Myocyte (in vitro differentiated cells): ENCODE results near the gene STRIP1. TPM values are rescaled to one million over a fixed set of nuclear protein-coding genes. Genes with fewer than 3 reads are reported as not detected.

Experiments
- DNase-seq: peaks from one replicate; pipeline ENCODE4 v3.0.0-alpha.2; 2012; ENCODE audit warnings: low read depth
- total RNA-seq: library from RNA; depleted of rRNA; stranded (reverse); fragments of >200 nt; gene quantifications from 2 replicates; pipeline ENCODE4 v1.2.3, GENCODE V29; 2014

The STRIP1 gene
- total RNA-seq, 1 donor from 2014 or later, result 50.9 TPM

DNA sequence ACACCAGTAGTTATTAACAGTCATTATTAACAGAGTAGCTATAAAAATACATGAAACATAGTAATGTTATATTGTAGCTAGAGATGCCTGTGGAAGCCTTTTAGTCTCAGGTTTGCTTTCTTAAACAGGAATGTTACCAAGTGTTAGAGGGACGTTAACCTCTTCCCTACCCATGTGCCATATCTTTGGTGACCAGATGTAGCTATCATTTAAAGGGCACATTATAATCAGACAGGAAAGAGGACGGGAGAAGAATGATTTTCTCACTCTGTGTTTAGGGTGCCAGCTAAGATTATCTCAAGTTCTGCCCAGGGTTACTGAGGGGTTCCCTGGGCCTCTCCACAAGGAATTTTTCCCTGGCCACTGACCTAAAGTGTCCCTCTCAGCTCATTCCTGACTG lies 57.0 kb downstream of the STRIP1 start:
- no peak for DNase-seq

DNA sequence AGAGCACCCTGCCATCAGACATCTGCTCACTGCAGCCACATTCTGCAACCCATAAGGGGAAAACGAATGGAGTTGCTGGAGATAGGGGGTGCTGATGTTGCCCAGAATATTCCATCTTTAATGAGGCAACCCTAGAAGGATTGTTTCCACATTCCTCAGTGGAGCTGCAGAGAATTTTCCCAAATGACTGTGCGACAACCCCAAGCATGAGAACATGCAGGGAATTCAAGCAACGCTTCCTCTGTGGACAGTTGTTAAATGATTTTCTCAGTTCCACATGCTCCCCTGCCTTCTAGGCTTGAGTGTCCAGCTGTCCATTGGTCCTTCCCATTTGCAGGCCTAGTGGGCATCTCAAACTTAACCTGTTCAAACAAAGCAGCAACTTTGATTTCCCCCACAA lies 57.4 kb downstream of the STRIP1 start:
- no peak for DNase-seq

DNA sequence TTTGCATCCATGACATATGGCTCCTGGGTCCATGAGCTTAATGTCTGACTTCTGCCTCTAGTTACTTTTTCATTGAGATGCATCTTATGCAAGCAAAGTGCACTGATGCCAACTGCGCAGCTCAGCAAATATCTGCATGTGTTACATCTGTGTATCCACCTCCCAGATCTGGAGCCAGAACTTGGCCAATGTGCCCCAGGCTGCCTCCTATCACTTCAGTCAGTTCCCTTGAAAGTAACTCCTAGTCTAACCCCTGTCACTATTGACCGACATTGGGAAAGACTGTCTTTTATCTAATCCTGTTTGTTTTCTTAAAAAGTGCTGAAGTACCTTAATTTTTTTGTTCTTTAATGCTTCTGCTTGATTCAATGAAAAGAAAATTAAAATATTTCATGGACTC lies 58.6 kb downstream of the STRIP1 start:
- DNase-seq, result no peak

DNA sequence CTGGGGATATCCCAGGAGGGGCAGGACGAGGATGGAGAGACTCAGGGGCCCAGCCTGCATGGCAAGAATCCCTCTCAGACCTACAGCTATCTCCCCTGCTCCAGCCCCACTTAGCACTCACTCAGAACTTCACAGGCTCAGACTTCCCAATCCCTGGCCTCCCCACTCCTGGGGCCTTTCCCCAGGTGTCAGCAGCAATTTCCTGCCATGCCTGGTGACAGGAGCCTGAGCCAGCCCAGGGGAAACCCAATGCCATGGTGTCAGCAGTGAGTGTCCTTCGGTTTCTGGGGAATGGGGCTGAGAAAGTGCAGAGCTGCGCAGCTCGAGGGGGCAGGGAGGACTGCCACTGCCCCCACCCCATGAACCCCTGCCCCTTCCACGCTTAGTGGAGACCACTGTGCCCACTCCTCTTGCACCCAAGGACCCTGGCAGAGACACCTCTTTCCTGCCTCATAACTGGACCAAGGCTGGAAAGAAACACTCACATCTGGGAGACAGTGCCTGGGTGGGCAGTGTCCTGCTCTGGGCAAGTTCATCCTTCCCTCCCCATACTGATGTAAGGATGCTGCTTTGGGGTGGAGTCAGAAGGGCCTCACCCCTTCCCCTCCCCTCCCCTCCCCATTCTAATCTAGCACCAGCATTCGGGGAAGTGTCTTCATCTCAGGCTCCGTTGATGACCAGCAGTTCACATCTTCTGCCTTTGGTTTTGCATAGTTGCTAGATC lies 60.7 kb downstream of the STRIP1 start:
- DNase-seq, result no peak

DNA sequence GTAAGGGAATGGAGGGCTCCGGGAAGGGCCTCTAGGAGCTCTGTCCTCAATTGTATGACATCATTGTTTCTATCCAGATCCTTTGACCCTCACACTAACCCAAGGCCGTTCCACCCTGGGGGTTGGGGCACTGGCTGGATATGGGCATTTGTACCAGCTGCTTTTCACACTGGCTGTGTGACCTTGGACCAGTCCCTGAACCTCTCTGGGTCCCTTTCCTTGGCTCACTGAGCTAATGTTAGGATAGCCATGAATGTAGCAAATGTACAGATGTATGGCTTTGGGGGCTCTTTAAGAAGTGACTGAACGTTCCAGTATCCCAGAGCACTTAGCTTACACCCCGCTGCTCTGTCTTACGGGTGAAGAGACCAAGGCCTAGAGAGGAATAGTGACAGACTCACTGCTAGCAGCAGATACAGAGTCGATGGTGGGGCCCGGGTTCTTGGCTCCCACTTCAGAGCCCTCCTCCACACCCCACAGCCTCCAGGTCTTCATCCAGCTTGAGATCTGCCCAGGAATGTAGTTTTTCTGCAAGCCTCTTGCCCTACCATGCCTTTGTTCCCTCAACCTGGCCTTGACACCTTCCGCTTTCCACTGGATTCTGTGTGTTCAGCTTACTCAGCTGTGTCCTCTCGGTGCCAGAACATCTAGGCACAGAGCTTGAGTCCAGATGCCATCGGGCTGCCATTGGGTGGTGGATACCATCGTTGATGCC lies 63.2 kb downstream of the STRIP1 start:
- DNase-seq, result no peak

DNA sequence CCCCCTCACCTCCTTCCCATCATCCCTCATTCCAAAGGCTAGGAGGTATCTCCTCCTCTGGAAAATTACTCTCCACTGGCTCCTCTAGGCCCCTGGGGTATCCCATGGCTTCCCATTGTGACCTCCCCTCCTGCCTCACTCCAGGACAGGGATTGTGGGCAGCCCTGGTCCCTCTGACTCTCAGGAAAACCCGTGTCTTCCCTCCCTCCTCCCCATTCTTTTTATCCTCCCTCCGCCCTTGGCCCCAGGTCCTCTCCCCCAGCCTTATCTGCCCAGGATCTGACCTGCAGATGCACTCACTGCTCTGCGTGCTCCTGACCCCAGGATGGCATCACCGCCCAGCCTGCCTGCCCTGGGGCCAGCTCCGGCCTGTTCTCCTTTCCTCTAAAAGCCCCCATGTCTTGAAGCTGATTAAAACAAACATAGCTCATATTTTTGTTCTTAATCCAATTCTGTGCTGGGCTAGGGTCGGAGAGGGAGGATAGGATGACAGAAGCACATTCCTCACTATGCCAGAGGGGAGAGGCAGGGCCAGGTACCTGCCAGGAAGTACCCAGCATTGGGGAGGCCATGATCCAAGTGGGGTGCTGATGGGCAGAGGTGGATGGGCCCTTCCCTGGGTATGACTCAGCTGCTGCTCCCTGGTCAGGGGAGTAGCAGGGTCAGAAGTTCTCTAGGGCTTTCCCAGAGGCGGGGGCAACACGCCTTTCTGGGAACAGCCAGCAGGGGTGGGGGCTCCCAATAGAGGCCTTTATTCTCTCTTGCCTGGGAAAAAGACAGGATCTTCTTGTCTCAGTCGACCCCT lies 64.0 kb downstream of the STRIP1 start:
- no peak for DNase-seq

DNA sequence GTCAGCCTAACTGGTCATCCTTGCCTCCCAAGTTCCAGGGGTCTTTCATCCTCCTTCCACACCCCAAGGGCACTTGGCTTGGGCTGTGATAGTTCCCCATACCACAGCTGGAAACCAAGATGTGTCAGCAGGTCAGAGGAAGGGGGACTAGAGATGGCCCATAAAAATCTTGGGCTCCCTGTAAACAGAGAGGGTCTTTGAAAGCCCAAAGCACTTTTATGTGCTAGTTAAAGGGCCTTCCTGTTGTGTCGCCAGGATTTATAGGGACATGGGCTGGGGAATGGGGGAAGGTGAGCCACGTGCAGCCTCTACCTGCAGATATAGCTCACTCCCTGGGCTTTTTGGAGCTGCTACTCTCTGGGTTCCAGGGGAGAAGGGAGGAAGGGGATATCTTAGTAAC lies 65.9 kb downstream of the STRIP1 start:
- no peak for DNase-seq

DNA sequence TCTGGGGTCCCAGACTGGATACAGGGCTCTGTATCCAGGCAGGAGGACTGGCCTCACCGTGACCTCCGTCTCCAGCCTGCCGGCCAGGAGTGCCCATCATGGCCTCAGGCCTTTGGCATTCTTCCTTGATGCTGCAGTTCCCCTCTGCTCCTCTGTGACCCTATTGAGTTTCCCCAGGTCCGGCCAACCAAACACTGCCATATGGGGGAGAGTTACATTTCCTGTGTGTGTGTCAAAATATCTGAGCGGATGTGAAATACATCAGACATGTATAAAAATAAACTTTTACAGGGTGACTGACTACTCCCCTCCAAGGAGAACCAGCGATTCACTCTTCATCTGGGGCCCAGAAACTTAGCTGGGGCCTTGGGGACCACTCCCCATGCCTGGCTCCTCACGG lies 67.7 kb downstream of the STRIP1 start:
- no peak for DNase-seq

Other genes starting within 250 kb of the STRIP1 start
- gene CSF1, start 123.8 kb upstream of the STRIP1 start, total RNA-seq, result 33.8 and 34.9 TPM in 2 replicates
- 36.3 and 41.5 TPM in 2 replicates for gene AHCYL1, start 49.9 kb upstream of the STRIP1 start, total RNA-seq
- gene ALX3, start 36.0 kb downstream of the STRIP1 start, total RNA-seq, result not detected in 2 replicates
- not detected in 2 replicates for gene UBL4B, start 77.8 kb downstream of the STRIP1 start, total RNA-seq
- gene SLC6A17, start 115.9 kb downstream of the STRIP1 start, total RNA-seq, result 0.37 and 0.47 TPM in 2 replicates
- gene KCNC4, start 175.7 kb downstream of the STRIP1 start, total RNA-seq, result 3.6 and 9.5 TPM in 2 replicates